Activated CD8-positive, alpha-beta memory T cell treated with anti-CD3 and anti-CD28 coated beads, Interleukin-2, amount 50 U/mL, for 24 hours (primary cell): Measurements from ENCODE around the gene SLIT3.

Source experiments
- DNase-seq: peaks from one replicate; pipeline ENCODE4 v3.0.0-alpha.2; 2020; ENCODE audit errors: extremely low read depth

The SLIT3 gene

GRCh38 chr5:169080448-169080911, 220.5 kb downstream of the SLIT3 start:
- DNase-seq = no peak

GRCh38 chr5:169079697-169080096, 221.2 kb downstream of the SLIT3 start:
- DNase-seq = no peak

GRCh38 chr5:169074839-169075238, 226.1 kb downstream of the SLIT3 start:
- DNase-seq = no peak

DNA sequence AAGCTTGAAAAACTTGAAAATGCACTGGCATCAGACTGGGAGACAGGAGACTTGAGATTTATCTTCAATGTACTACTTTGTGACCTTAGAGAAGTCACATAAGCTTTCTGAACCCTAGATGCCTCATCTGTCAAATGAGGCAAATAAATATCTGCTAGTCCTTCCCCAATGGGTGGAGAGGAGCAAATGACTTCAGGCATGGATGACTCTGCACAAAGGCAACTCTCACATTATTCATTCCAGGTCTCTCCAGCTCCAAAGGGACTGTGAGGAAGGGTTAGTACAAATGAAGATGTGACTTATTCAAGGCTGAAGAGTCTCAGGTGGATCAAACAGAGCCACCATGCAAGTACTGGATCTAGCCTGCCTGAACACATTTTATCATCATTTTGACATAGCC, 228.7 kb downstream of the SLIT3 start:
- no peak for DNase-seq

GRCh38 chr5:169070413-169070812, 230.5 kb downstream of the SLIT3 start:
- no peak for DNase-seq

GRCh38 chr5:169067751-169068173, 233.2 kb downstream of the SLIT3 start:
- DNase-seq = no peak

DNA sequence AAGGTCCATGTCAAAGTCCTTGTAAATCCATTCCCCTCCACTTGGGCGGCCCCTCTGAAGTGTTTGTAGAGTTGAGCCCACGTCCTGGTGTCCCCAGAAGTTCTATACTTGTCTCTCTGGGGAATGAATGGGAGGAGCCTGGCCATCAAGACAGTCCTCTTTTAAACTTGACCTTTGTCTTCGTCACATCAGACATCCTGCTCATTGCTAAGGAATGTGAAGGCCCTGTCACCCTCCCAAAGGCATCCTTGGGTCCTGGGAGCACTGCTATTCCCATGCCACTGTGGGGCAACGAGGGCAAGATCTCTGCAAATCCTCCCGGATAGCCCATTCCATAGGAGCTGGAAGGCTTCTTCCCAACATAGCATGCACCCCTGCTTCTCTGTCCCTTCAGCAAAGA, 235.5 kb downstream of the SLIT3 start:
- DNase-seq = no peak

- DNase-seq = no peak
Measured at GRCh38 chr5:169064093-169064492, 236.8 kb downstream of the SLIT3 start.

GRCh38 chr5:169063316-169063953, 237.5 kb downstream of the SLIT3 start:
- no peak for DNase-seq

DNA sequence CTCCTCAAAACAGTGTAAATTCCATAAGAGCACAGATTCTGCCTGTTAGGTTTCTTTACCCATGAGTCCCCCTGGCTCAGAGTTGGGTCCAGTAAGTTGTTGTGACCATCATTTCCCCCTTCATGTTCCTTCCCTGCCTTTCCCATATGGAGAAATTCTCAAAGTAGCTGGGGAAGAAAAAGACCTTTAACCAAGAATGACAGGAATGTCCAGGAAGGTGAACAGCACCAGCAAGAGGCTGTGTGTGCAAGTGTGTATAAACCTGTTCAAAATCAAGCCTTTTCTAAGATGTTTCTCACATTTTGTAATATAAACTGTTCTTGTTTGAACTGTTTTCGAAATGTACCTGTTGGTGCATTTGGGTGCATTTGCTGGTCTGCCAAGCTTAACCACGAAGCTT, 238.2 kb downstream of the SLIT3 start:
- DNase-seq = no peak

GRCh38 chr5:169054506-169054905, 246.4 kb downstream of the SLIT3 start:
- no peak for DNase-seq

DNA sequence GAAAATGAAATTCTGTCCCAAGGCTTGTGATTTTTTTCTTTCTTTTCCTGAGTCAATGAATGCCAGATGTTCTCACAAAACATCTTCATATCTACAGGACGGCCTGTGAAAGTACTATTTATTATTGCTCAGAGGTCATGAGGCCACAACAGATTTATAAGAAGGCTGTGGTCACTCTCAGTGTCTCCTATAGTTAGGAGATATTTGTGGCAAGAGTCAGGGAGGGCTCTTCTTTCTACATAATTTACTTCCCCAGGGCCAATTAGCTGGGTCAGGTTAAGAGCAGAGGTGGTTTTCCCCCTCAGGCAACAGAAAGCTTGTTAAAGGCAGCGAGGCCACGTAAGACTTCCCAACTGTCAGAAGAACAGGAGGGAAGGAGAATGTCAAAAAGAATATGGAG, 248.7 kb downstream of the SLIT3 start:
- DNase-seq = no peak

DNA sequence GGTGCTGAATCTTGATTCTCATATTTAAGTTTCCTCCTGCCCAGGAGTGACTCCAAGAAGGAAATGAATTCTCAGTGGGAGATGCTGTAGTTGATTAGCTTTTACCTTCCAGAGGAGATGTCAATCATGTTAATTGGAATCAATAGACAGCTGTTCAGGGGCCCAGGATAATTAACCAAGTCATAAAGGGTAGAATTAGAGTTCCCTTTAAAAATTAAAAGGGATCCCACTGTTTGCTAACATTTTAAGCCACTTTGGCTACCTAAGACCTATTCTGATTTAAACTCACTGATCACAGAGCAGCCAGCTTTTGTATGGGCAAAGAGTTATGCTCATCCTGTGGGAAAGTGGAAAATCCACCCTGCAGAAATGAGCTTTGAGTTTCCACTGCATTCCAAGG, 249.6 kb downstream of the SLIT3 start:
- DNase-seq = no peak

DNA sequence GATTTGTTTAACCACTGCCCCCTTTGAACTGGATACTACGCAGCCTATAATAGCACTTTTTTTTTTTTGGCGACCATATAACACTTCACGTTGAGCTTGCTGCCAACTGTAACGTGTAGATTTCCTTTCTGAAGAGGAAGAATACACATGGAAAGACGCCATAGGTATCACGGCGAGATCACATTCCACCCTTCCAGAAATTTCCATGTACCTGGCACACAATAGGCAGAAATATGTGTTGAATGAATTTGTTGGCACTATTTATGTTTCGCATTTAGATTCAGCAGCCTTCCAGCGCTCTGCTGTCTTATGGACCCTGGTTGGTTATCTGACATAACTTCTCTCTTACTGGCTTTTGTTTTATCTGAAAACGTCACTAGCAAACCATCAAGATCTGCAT, 250.3 kb downstream of the SLIT3 start:
- no peak for DNase-seq

DNA sequence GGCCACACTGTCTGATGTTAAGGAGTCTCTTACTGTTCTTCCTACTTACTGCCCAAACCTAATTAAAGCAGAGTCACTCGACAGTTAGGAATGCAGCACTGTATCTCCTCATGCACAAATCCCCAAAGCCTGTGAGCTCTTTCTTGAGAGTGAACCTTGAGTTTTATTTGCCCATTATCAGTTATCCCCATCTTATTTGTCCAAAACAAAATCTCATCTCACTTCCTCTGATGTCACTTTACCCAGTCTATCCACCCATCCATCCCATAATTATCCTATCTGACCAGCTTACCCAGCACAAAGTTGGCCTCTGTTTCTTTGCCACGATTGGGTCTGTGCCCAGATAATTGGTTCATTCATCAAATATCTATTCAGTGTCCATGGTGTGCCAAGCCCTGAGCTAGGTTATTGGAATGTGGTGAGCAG, 250.8 kb downstream of the SLIT3 start:
- no peak for DNase-seq

DNA sequence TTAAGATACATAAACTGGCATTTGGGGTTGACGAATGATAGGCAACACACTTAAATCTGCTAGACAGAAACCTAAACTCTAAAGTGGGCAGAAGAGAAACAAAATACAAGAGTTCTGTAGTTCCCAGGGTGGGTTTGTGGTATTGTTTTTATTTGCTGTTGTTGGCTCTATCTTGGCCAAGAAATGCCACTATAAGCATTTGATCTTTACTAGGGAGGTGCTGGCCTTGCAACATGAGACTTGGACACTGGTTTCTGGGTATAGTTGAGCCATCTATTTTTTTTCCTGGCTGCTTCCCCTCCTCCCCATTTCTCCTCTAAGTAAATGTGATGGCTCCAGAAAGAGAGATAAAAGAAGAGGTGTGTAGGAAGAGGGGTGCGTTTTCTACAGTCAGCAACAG, 251.2 kb downstream of the SLIT3 start:
- DNase-seq = no peak

GRCh38 chr5:169048181-169049125, 252.5 kb downstream of the SLIT3 start:
- DNase-seq = no peak

- DNase-seq = no peak
Measured at GRCh38 chr5:169044962-169045361, 256.0 kb downstream of the SLIT3 start.

- no peak for DNase-seq
Measured at GRCh38 chr5:169041180-169041579, 259.8 kb downstream of the SLIT3 start.

- DNase-seq = no peak
Measured at GRCh38 chr5:169039592-169039991, 261.3 kb downstream of the SLIT3 start.

DNA sequence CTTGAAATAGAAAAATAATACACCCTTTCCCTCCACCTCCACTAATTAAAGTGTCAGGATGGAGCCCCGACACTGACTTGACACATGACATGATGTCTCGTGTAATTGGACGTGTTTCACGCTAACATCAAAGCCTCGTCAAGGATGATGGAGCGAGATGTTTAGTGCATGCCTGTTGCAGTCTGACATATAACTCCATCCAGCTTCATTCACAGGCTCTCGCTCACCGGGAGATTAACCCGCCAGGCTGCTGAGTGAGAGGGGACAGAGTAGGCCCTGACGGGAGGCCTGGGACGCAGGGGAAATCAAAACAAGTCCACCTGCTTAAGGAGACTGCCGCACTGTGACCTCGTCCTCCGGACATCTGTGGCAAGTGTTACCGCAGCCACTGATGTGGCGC, 263.5 kb downstream of the SLIT3 start:
- DNase-seq = no peak

- DNase-seq = no peak
Measured at GRCh38 chr5:169036079-169036805, 264.7 kb downstream of the SLIT3 start.
